Right atrium auricular region (tissue), 2 donors: ENCODE measurements around the gene MANSC1. TPM values are rescaled to one million over a fixed set of nuclear protein-coding genes. Genes with fewer than 3 reads are reported as not detected.

Source experiments
- total RNA-seq, 2 donors: library from RNA; depleted of rRNA; stranded (reverse); fragments of >200 nt; gene quantifications; one replicate each; pipeline ENCODE4 v1.1.0, GENCODE V29; 2016

The MANSC1 gene
- total RNA-seq, 2 donors from 2014 or later = 16.5 to 28.0 TPM

Other genes starting within 250 kb of the MANSC1 start
- gene LRP6, start 83.2 kb downstream of the MANSC1 start, total RNA-seq = 10 to 100 TPM; 16.5 to 21.3 TPM
- gene BORCS5, start 6.8 kb upstream of the MANSC1 start, total RNA-seq = 1 to 10 TPM; 6.2 to 8.0 TPM
- gene DUSP16, start 212.6 kb upstream of the MANSC1 start, total RNA-seq = 10 to 100 TPM in 1 of 2 donors, 1 to 10 TPM in 1; 9.6 to 18.7 TPM